SH-SY5Y (cell line): Measurements from ENCODE around the gene SPATA2.

Source experiments
- GATA2 ChIP-seq: IDR thresholded peaks from 2 replicates; pipeline ENCODE4 v1.6.1; 2011; ENCODE audit warnings: mild to moderate bottlenecking, low read depth, low read length
- GATA3 ChIP-seq: IDR thresholded peaks from 2 replicates; pipeline ENCODE4 v1.6.1; 2011; ENCODE audit warnings: low read depth, mild to moderate bottlenecking, low read length, moderate library complexity

SPATA2 gene

GRCh38 chr20:49867453-49868215 lies 47.7 kb downstream of the SPATA2 start:
- TF ChIP-seq GATA2 (no peak), GATA3 (no peak)

- TF ChIP-seq GATA3 (no peak), GATA2 (no peak)
Observed at GRCh38 chr20:49866051-49866450, 49.3 kb downstream of the SPATA2 start.

GRCh38 chr20:49865559-49865958 lies 49.8 kb downstream of the SPATA2 start:
- TF ChIP-seq GATA3 (no peak), GATA2 (no peak)

GRCh38 chr20:49863666-49864065 lies 51.7 kb downstream of the SPATA2 start:
- TF ChIP-seq GATA3 (no peak), GATA2 (no peak)

DNA sequence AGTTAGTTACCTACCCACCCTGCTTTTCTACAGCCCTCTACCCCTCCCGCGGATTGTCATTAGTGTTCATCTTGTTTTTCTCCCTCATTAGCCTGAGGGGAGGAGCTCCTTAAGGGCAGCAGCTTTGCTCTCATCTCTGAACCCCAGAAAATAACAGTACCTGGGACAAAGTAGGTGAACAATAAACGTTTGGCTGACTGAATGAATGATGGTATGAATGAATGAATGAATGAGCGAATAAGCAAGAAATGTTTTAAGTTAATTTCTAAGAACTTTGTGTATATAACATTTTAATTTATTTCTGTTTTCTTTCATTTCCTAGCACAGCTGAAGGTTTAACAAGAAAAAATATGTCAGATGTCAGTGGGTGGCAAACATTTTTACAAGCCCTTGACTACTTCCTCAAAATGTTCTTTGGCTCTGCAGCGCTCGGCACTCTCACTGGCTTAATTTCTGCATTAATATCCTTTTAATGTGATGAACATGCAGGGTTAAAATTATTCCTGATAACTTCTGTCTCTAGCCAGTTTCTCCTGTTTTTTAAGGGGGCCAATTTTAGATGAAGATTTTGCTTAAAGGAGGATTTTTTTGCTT lies 52.6 kb downstream of the SPATA2 start:
- TF ChIP-seq GATA2 (no peak), GATA3 (no peak)

- TF ChIP-seq GATA3 (no peak), GATA2 (no peak)
Observed at GRCh38 chr20:49859807-49860206, 55.5 kb downstream of the SPATA2 start.

- no peak for TF ChIP-seq GATA3
- TF ChIP-seq GATA2, result no peak
Observed at GRCh38 chr20:49859011-49859410, 56.3 kb downstream of the SPATA2 start.

DNA sequence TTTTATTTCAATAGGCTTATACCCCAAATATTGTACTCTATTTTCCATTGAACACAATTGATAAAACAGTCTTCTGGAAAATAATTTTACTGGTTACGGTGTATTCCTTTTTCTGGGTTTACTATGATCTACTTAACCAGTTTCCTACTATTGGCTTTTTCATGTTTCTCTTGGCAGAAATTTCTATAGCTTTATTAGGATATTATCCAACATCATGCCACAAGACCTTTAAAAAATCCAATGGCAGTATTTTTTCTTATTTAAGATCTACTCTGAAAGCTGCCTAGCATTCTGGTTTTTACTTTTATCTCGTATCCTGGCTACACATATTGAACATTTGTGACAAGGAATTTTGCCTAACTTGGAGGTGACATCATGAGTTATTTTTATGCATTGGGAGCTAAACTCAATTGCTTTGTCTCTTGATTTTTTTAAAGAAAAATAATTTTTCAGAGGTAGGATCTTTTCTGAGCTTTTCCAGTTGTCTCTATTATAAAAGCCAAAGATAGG lies 57.2 kb downstream of the SPATA2 start:
- TF ChIP-seq GATA2 (no peak), GATA3 (no peak)

GRCh38 chr20:49856904-49857303 lies 58.4 kb downstream of the SPATA2 start:
- TF ChIP-seq GATA3 (no peak), GATA2 (no peak)

GRCh38 chr20:49854190-49854875 lies 61.0 kb downstream of the SPATA2 start:
- TF ChIP-seq GATA2 (0 out of 2 replicates have a peak, but pooled peaks have one; percentile 33), GATA3 (no peak)

- TF ChIP-seq GATA3, result no peak
- no peak for TF ChIP-seq GATA2
Observed at GRCh38 chr20:49853640-49854039, 61.7 kb downstream of the SPATA2 start.
